K562 (cell line): ENCODE measurements around the gene PTPN18. TPM values are rescaled to one million over a fixed set of nuclear protein-coding genes. Genes with fewer than 3 reads are reported as not detected.

Experiments used
- E2F3 ChIP-seq: fragments of 250-450 bp; sonication (Bioruptor Pico); IDR thresholded peaks from 2 replicates; pipeline ENCODE4 v1.4.0; 2020; ENCODE audit warnings: mild to moderate bottlenecking
- HLTF ChIP-seq: fragments of 450-650 bp; IDR thresholded peaks from 2 replicates; pipeline ENCODE4 v1.6.1; 2016
- polyA plus RNA-seq, 8 experiments: library from polyadenylated mRNA; depleted of rRNA in 4 of 8; stranded (reverse) in 5 of 8; unstranded in 3 of 8; fragments of >200 nt; fragmentation: Nextera tagmentation in 2 of 8; fragmentation: Illumina TruSeq in 1 of 8; extraction: Ambion mirVana in 2 of 8; extraction: Trizol in 1 of 8; gene quantifications; 2 replicates each; pipeline versions ENCODE4 v1.2.1 to v1.2.3, GENCODE V29; 2011 to 2014; ENCODE audit warnings: inconsistent platforms in 1 of 8, missing spikeins in 1 of 8
- total RNA-seq, 7 experiments: library from RNA; depleted of rRNA in 6 of 7; stranded (reverse); fragments of >200 nt in 6 of 7; fragmentation: Illumina TruSeq in 2 of 7; extraction: Trizol in 2 of 7; gene quantifications; 2 replicates each; pipeline versions ENCODE4 v1.2.1 to v1.2.3, GENCODE V29; 2011 to 2021; ENCODE audit warnings: low replicate concordance in 1 of 7
- TF ChIP-seq, protein P1 (sequence below): fragments of 250-450 bp; sonication (Bioruptor Pico); IDR thresholded peaks from 2 replicates; pipeline ENCODE4 v1.5.0; 2021; ENCODE audit warnings: mild to moderate bottlenecking, moderate library complexity
- TF ChIP-seq, protein P2 (sequence below), 2 experiments: IDR thresholded peaks in 1 of 2; conservative IDR thresholded peaks in 1 of 2; 2 replicates each; pipeline ENCODE4 v1.6.1; 2016; ENCODE audit warnings: low read depth in 2 of 2, mild to moderate bottlenecking in 1 of 2, missing compliant biosample characterization in 1 of 2, missing genetic modification characterization in 1 of 2, moderate library complexity in 1 of 2
- TF ChIP-seq, protein P3 (sequence below): fragments of 450-650 bp; IDR thresholded peaks from one replicate; pipeline ENCODE4 v1.6.1; 2018; ENCODE audit warnings: mild to moderate bottlenecking, moderate library complexity; ENCODE audit not compliant: partially characterized antibody
- TF ChIP-seq, protein P4 (sequence below): sonication (generic); formaldehyde crosslinking; IDR thresholded peaks from 2 replicates; pipeline ENCODE4 v1.9.0; 2022; ENCODE audit warnings: mild to moderate bottlenecking, missing genetic modification reagents
- TF ChIP-seq, protein P5 (sequence below): fragments of 250-450 bp; sonication (Bioruptor Pico); IDR thresholded peaks from 2 replicates; pipeline ENCODE4 v1.5.0; 2021

PTPN18 gene
- total and polyA plus RNA-seq, 9 of the 15 experiments (the other 6 are each of a cell fraction or from before 2014, with no cell fraction given) = 11.6 to 90.7 (median 49.6) TPM

DNA sequence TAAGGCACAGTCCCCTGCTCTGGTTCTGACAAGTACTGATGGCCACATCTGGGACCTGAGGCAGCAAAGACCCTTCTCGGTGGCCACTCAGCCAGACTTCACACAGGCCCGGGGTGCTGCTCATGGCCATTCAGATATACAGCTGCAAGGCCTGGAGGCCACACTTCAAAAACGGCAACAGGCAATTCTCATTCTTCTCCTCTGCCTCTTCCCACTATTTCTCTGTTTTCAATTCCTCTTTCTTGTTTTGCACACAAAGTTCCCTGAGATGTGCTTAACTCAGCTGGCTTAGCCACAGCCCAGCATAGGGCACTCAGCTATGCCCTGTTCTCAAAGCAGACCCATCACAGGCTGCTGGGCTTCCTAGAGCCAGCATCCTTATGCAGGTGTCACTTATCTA, 29.9 kb downstream of the PTPN18 start (continued):
- TF ChIP-seq HLTF (no peak), E2F3 (CRISPR knock-in tag) (no peak)
- TF ChIP-seq, protein P1, sequence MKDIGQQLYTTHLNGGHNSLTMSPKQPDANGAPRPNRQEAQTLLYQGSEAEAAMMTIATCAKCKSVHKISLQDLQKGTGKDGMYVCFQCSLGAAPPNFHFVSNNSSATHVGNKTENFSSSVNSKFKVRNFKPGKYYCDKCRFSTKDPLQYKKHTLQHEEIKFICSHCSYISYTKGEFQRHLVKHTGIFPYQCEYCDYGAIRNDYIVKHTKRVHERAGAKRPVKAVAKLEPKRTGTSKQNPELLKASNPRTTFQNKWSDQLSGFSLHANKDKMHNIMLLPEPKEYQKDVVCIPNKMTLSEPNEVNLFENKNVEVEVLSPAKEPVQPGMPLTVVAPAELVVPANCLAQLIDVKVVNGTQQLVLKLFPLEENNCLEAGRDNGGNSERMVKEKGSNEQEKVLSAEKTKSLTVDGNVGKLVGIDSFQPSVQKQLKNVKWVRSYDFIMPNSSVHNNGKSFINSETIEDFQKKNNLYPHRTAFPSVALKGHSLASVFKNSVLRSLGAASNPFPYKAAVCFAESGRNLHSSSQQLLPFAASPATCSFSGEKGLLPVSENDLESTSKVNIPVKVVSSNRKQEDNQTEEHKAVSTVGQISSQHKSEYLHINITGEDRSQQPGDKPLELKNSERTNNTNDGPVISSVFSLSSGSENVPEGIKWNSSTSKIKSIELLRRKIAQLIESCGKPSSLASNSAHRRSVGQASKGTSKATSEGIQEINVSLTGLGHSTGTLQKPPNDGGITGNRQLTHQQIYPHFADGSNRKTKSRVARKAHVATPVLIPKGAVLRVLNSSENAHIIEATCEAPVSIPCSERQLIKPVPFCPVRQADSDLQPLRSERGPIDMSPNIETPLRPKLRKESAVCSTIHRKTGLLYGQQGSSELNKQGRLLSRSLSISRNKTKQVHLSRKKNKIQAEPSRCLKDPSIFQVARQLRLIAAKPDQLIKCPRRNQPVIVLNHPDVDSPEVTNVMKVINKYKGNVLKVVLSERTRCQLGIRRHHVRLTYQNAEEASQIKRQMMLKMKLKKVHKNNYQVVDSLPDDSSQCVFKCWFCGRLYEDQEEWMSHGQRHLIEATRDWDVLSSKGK (CRISPR knock-in tag) = no peak
- TF ChIP-seq, protein P2, sequence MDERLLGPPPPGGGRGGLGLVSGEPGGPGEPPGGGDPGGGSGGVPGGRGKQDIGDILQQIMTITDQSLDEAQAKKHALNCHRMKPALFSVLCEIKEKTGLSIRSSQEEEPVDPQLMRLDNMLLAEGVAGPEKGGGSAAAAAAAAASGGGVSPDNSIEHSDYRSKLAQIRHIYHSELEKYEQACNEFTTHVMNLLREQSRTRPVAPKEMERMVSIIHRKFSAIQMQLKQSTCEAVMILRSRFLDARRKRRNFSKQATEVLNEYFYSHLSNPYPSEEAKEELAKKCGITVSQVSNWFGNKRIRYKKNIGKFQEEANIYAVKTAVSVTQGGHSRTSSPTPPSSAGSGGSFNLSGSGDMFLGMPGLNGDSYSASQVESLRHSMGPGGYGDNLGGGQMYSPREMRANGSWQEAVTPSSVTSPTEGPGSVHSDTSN (CRISPR knock-in tag; IDR thresholded peaks at IDR 0.05; ENCODE audit: low read depth) = no peak
- TF ChIP-seq, protein P2 (tag; conservative IDR thresholded peaks at IDR 0.05; ENCODE audit: low read depth) = no peak
- TF ChIP-seq, protein P3, sequence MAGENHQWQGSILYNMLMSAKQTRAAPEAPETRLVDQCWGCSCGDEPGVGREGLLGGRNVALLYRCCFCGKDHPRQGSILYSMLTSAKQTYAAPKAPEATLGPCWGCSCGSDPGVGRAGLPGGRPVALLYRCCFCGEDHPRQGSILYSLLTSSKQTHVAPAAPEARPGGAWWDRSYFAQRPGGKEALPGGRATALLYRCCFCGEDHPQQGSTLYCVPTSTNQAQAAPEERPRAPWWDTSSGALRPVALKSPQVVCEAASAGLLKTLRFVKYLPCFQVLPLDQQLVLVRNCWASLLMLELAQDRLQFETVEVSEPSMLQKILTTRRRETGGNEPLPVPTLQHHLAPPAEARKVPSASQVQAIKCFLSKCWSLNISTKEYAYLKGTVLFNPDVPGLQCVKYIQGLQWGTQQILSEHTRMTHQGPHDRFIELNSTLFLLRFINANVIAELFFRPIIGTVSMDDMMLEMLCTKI = no peak
- TF ChIP-seq, protein P4, sequence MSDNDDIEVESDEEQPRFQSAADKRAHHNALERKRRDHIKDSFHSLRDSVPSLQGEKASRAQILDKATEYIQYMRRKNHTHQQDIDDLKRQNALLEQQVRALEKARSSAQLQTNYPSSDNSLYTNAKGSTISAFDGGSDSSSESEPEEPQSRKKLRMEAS (CRISPR knock-in tag) = no peak
- TF ChIP-seq, protein P5, sequence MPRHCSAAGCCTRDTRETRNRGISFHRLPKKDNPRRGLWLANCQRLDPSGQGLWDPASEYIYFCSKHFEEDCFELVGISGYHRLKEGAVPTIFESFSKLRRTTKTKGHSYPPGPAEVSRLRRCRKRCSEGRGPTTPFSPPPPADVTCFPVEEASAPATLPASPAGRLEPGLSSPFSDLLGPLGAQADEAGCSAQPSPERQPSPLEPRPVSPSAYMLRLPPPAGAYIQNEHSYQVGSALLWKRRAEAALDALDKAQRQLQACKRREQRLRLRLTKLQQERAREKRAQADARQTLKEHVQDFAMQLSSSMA (CRISPR knock-in tag) = no peak
